Mucosa of descending colon (tissue), 3 donors: Measurements from ENCODE around the gene HPS4. TPM values are rescaled to one million over a fixed set of nuclear protein-coding genes. Genes with fewer than 3 reads are reported as not detected.
A peak's percentile ranks its signal among the peaks of the same experiment; 100 is the strongest.

Source experiments
- ATAC-seq: fragments of 200-7000 bp; cut with Tn5 transposase; one replicate; pipeline ENCODE4 v1.9.1; 2020; ENCODE audit warnings: mild to moderate bottlenecking, moderate library complexity
- DNase-seq, 3 donors: peaks; one replicate each; pipeline ENCODE4 v3.0.0-alpha.2; 2020
- H3K36me3 ChIP-seq: fragments of 200-600 bp; one replicate; pipeline ENCODE4 v1.8.0; 2021; ENCODE audit warnings: low read depth, mild to moderate bottlenecking
- H3K4me1 ChIP-seq: fragments of 200-600 bp; one replicate; pipeline ENCODE4 v1.8.0; 2021; ENCODE audit warnings: low read depth, mild to moderate bottlenecking
- H3K4me3 ChIP-seq: fragments of 200-600 bp; one replicate; pipeline ENCODE4 v1.8.0; 2021; ENCODE audit warnings: mild to moderate bottlenecking
- H3K9me3 ChIP-seq: fragments of 200-600 bp; one replicate; pipeline ENCODE4 v1.8.0; 2021; ENCODE audit warnings: mild to moderate bottlenecking
- intact Hi-C, 2 donors: fragments of 100-400 bp; cut with DNase I in 1 of 2; cut with micrococcal nuclease in 1 of 2; formaldehyde crosslinking; loops; one replicate each; pipeline versions ENCODE4 v1.11.0 to v1.11.1; 2022; cut with DNase I, micrococcal nuclease
- total RNA-seq, 3 donors: library from RNA; stranded (reverse); fragmentation: NEBNext Ultra II Directional in 2 of 3; extraction: Animal tissue kit (Norgen Biotek cat#: 25700) in 2 of 3; gene quantifications; one replicate each; pipeline versions ENCODE4 v1.2.1 to v1.2.4, GENCODE V29; 2021 to 2023
- TF ChIP-seq, protein P1 (sequence below): fragments of 200-600 bp; IDR thresholded peaks from one replicate; pipeline ENCODE4 v1.8.0; 2022; ENCODE audit warnings: antibody characterized with exemption, mild to moderate bottlenecking
- donor health status: DM: no; HTN: no; CAD: no; lungs with moderate emphysema.
- donor health status: DM: no; HTN: no; CAD: no.
- donor health status: DM: no; HTN: yes; CAD: no.

HPS4 gene
- total RNA-seq, 3 donors from 2014 or later: 28.6 to 29.2 (median 28.9) TPM

DNA sequence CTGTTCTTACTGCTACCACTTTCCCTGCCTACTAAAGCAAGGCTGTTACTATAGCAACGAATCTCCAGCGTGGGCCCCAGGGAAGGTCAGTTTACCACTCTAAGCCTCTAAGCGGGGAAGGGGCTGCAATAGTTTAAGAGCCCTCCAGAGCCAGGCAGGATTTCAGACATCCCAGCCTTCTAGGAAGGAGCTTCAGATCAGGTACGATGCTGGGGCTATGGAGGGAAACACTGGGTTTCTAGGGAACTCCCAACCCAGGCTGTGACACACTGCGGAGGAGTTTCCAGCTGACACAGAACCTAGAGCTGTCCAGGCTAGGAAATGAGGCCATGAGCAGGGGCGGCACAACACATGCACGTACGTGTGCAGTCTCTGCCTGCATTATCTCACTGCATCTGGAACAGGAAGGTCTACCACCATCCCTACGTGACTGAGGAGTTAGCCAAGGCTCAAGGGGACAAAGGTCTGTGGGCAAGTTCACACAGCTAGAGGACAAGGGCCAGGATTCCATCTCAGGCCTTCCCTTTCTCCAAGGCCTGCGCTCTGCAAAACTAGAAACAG is 20.4 kb downstream of the HPS4 start:
- H3K36me3 ChIP-seq: peaks cover 5% of the 10 kb centered on the region

DNA sequence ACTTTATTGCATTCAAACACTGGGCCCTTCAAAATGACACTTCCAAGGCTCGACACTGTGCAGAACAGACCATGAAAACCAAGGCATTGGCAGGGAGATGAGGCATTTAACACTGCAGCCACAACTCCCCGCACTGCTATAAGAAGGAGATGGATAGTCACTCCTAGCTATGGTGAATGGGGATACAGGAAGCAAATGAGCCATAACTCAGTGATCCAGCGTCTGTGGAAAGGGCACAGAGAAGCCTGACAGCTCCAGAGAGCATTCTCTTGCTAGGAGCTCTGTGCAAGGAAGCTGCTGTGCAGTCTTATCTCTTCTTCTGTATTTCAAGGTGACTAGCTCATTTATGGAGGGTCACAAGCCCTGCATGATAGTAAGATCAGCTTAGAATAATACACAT is 20.9 kb downstream of the HPS4 start:
- Histone ChIP-seq H3K36me3 (peaks cover 7% of the 10 kb centered on the region), H3K9me3 (no peaks in the 10 kb centered on the region), H3K4me3 (no peak overlapping the region), H3K4me1 (no peaks in the 10 kb centered on the region)
- DNase-seq (no peak), ATAC-seq (no peak)
- TF ChIP-seq, protein P1, sequence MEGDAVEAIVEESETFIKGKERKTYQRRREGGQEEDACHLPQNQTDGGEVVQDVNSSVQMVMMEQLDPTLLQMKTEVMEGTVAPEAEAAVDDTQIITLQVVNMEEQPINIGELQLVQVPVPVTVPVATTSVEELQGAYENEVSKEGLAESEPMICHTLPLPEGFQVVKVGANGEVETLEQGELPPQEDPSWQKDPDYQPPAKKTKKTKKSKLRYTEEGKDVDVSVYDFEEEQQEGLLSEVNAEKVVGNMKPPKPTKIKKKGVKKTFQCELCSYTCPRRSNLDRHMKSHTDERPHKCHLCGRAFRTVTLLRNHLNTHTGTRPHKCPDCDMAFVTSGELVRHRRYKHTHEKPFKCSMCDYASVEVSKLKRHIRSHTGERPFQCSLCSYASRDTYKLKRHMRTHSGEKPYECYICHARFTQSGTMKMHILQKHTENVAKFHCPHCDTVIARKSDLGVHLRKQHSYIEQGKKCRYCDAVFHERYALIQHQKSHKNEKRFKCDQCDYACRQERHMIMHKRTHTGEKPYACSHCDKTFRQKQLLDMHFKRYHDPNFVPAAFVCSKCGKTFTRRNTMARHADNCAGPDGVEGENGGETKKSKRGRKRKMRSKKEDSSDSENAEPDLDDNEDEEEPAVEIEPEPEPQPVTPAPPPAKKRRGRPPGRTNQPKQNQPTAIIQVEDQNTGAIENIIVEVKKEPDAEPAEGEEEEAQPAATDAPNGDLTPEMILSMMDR: no peak
- intact Hi-C loops: no loop called here

More for the DNA sequence above, 20.4 kb downstream of the HPS4 start:
- ATAC-seq (no peak), DNase-seq (no peak)
- intact Hi-C loops: no loop called here
- TF ChIP-seq, protein P1: no peak
- H3K4me3 ChIP-seq: no peak overlapping the region
- H3K4me1 ChIP-seq: no peaks in the 10 kb centered on the region
- H3K9me3 ChIP-seq: no peaks in the 10 kb centered on the region

DNA sequence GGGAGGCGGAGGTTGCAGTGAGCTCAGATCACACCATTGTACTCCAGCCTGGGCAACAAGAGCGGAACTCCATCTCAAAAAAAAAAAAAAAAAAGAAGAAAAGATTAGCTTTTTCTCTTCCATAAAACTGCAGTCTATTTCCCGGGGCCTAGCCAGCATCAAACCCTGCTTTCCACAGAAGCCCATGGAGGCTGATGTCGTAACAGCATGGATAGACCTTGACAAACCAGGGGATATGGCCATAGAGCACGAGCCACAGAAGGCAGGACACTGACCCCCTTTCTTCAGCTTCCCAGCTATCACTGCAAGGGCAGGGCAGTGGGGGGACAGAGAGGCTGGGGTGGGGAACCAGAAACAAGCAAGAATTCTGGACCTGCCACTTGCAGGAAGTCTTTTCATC is 21.5 kb downstream of the HPS4 start:
- DNase-seq: no peak
- no peaks in the 10 kb centered on the region for H3K4me1 ChIP-seq
- ATAC-seq: no peak
- peaks cover 8% of the 10 kb centered on the region for H3K36me3 ChIP-seq
- H3K9me3 ChIP-seq: no peaks in the 10 kb centered on the region
- TF ChIP-seq, protein P1: no peak
- H3K4me3 ChIP-seq: no peak overlapping the region
- intact Hi-C loops: no loop called here

DNA sequence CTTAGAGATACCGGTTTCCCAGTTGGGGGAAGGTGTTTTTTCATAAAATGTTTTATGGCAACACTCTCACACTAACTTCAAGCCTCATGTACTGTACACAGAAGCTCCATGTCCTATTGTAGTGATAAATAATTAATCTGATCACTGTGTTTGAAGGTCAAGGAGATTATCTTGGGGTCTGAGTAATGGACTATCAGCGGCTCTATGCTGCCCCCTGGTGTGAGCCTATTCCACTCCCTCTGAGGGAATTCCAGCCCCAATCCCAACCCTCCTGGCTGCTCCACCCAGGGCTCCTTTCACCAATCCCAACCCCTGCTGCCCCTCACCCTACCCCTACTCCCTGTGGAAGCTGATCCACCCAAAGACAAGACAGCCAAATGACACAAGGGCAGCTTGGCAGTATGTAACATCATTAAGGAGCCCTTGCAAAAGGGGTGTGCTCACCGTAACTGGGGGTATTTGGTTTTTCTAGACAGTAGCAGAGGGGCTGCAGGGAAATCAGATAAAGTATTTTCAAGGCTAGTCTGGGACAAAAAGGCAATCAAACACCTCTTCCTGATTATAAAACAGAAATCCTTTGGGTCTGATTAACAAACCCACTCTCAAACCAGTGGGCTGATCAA is 22.3 kb downstream of the HPS4 start:
- intact Hi-C loops: loop anchor here in 1 of 2 donors (2.0 kb wide), 1 partner anchor 62 kb away; no protein-coding TSS in a partner anchor
- H3K9me3 ChIP-seq: no peaks in the 10 kb centered on the region
- peaks cover 8% of the 10 kb centered on the region for H3K36me3 ChIP-seq
- H3K4me1 ChIP-seq: no peaks in the 10 kb centered on the region
- ATAC-seq (peak; percentile 81), DNase-seq (peak in 2 of 3 donors; percentile 59 to 83)
- H3K4me3 ChIP-seq: no peak overlapping the region
- TF ChIP-seq, protein P1: peak; percentile 60

DNA sequence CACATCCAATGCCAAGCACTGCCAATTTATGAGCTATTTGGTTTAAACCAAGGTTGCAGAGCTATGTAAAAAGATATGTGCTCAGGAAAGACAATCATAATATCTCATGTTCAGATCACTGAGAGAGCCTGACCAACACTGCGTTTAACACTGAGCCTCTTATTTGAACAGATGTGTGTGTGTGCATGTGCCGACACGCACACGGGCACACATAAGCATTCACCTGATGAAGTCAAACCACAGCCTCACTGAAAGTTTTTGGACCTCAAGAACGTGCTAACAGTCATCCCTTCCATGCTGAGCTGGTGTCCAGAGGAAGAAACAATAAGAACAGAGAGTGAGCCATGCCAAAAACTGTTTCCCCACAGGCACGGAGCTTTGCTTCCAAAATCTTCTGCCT is 23.4 kb downstream of the HPS4 start:
- H3K9me3 ChIP-seq: no peaks in the 10 kb centered on the region
- peaks cover 5% of the 10 kb centered on the region for H3K36me3 ChIP-seq
- H3K4me3 ChIP-seq: no peak overlapping the region
- TF ChIP-seq, protein P1: no peak
- H3K4me1 ChIP-seq: no peaks in the 10 kb centered on the region
- ATAC-seq: no peak
- intact Hi-C loops: loop anchor here in 1 of 2 donors (2.0 kb wide), 1 partner anchor 61 kb away; no protein-coding TSS in a partner anchor
- DNase-seq: no peak
